GM19467 (cell line): ENCODE results near the gene AATK.
"Not testable (repeated sequence)": the region's sequence is repeated elsewhere in the genome, so short reads cannot be mapped to it uniquely, and the experiment has no call there.

ENCODE experiments used
- ATAC-seq: cut with Tn5 transposase; IDR thresholded peaks from one replicate; pipeline ENCODE4 v1.9.1; 2021; ENCODE audit warnings: mild to moderate bottlenecking, moderate library complexity; ENCODE audit not compliant: unreplicated experiment

AATK gene

DNA sequence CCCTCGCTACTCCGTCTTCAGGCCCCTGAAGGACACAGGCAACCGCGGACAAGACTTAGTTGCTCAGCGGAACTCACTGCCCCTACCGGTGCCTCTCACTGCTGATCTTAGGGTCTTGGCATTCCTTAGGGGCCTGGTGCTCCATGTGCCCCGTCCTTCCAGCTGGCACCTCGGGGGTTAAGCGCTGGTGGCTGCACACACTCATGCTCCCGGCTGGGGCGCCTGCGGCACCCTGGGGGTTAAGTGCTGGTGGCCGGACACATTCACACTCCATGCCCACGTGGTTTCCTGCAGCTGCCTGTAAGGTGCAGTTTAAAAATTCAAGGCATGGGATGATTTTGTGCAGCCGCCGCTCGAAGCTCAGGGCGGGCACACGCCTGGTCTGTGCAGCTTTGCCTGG is 86.0 kb downstream of the AATK start:
- no peak for ATAC-seq

DNA sequence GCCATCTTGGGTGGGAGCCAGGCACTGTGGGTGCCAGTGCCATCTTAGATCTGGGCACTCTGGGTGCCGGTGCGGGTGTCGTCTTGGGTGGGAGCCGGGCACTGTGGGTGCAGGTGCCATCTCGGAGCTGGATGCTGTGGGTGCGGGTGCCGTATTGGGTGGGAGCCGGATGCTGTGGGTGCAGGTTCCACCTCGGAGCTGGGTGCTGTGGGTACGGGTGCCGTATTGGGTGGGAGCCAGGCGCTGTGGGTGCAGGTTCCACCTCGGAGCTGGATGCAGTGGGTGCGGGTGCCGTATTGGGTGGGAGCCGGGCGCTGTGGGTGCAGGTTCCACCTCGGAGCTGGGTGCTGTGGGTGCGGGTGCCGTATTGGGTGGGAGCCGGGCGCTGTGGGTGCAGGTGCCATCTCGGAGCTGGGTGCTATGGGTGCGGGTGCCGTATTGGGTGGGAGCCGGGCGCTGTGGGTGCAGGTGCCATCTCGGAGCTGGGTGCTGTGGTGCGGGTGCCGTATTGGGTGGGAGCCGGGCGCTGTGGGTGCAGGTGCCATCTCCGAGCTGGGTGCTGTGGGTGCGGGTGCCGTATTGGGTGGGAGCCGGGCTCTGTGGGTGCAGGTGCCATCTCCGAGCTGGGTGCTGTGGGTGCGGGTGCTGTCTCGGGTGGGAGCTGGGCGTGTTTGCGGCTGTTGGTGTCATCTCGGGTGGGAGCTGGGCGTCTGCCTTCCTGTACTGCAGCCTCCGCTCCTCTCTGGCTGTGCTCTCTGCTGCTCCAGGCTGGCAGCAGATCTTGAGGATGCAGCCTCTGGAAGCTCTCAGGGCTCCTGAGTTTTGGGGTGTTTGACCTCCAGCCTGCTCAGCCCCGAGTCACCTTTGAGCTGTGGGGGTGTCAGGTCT is 87.8 kb downstream of the AATK start:
- ATAC-seq: not testable (repeated sequence)

DNA sequence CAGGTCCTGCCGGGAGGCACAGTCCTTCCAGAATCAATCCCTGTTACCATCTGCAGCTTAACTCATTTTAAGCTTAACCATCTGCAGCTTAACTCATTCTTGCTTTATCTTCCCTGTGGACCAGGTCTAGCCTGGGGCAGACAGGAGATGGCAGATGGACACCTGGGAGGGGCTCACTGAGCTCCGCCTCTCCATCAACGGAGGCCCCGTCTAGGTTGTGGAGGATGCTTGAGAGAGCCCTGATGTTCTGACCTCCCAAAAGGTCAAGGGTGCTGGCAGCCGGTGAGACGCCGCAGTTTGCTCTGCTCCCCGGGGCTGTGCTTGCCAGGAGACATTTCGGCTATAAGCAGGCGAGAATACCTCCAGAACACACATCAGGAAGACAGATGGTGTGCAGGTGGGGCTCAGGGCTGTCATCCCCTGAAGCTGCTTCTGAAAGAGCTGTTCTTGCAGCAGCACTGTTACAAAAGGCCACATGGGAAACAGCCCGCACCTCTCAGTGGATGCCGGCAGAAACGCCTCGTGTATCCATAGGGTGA is 89.8 kb downstream of the AATK start:
- ATAC-seq: no peak

DNA sequence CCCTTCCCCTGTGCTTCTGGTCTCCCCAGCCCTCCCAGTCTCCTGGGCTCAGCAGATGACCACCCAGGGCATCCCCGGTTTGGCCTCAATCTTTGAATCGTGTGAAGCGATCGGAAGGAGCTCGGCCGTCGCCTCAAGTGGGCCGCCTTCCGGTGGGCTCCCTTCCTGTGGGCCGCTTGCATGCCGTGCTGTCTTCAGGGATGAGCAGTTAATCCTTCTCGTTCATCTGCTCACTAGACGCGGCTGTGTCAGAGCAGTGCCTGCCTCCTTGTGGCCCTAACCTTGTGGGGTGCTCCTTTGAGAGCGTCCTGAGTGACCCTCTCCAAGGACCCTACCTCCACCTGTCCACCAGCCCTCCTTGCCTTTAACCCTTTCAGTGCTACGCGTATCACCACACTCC is 90.7 kb downstream of the AATK start:
- ATAC-seq: no peak

DNA sequence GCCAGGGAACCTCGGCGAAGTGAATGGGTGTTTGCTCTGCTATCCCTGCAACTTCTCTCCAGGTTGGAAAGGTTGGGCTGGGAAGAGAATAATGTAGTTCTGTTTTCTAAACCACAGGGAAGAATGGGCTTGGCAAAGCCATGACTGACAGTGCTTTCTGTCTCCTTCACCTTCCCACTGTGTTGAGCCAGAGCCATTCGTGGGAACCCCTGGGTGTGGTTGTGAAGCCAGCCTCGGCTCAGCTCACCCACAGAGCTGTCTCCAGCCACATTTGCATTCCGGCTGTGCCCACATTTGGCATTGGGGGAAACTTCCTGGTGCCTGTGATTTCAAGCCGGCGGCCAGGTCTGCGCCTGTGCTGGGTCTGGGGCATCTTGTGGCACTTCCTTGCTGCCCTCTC is 91.1 kb downstream of the AATK start:
- ATAC-seq: no peak

DNA sequence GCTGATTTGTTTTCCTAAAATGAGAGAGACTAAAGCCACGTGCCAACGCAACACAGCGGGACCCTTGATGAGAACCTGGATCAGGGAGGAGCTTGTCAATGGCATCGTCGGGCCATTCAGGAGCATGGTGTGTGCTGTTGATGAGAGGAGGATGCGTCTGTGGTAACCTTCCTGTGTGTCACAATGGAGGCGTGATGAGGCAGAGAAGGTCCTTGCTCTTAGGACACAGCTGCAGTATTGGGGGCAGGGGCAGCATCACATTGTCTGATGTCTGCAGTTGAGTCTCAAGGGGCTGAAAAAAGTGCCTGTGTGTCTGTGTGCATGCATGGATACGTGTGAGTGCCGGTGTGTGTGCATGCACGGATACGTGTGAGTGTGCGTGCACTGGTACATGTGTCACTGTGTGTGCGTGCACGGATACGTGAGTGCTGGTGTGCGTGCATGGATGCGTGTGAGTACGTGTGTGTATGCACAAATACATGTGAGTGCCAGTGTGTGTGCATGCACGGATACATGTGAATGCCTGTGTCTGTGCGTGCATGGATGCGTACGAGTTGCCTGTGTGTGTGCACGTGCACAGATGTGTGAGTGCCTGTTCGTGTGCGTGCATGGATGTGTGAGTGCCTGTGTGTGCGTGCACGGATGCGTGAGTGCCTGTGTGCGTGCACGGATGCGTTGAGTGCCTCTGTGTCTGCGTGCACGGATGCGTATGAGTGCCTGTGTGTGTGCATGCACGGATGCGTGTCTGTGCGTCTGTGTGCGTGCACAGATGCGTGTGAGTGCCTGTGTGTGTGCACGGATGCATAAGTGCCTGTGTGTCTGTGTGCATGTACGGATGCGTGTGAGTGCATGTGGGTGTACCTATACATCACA is 91.8 kb downstream of the AATK start:
- no peak for ATAC-seq

DNA sequence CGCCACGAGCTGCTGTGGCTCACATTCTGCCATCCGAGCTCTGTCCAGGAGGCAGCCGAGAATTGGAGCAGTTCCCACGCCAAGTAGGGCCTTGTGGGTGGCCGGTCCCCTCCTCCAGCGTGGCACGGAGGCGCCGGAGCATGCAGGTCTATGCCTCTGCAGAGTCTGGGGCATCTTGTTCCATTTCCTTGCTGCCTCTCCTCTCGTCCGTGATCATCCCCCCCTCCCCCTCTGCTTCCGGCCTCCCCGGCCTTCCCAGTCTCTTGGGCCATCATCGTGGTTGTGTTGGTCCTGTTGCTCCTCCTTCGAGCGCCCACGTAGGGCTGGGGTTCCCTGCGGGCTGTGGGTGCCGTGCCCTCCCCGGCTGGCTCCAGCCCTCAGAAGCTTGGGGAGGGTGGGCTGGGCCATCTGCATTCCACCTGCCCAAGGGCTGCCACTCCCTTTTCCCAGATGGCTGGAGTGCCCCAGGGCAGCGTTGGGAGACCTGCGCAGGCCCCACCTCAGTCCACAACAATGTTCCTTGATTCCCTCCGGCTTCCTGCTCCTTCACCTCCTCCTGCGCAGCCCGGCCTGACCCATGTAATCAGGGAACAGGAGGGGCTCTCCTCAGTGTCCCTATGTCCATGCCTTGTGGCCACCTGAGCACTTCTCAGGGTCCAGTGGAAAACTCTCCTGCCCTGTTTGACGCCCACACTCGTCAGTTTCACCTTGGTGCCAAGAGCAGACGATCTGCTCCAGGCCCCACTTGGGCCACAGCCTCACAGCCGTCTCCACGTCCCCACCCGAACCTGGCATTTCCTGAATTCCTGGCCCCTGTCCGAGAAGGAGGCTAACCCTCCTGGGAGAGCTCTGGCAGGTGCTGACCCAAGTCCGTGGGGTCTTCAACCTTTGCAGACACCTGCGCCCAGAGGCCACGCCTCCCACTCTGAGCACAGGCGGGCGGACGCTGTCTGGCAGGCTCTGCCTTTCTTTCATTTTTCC is 94.0 kb downstream of the AATK start:
- no peak for ATAC-seq

DNA sequence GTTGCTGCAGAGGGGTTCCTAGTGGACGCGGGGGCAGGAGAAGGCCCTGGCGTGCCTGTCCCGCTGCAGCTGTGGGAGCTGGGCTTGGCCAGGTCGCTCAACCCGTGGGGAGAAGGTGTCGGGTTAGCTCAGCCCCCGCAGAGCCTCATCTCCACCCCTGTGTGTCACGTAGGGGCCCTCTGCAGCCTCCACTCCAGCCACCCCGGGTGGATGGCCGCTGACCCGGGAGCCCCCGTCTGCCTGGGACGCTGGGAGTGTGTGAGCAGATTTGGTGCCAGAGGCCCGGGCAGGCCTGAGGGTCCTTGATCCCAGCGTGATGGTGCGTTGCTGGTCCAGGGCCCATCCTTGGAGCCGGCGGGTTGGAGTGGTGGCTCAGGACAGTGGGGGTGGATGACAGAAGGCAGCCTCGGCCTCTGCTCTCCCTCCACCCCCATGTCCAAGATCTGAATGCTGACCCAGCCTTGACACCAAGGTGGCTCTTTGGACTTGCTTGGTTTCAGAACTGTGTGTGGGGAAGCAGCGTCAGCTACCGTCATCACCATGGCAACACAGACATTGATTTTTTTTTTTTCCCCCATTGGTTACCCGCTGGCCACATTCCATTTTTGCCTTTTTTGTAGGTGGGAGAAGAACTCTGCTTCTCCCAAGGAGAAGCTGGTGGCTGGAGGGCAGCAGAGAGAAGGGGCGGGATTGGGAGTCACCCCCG is 95.3 kb downstream of the AATK start:
- no peak for ATAC-seq

DNA sequence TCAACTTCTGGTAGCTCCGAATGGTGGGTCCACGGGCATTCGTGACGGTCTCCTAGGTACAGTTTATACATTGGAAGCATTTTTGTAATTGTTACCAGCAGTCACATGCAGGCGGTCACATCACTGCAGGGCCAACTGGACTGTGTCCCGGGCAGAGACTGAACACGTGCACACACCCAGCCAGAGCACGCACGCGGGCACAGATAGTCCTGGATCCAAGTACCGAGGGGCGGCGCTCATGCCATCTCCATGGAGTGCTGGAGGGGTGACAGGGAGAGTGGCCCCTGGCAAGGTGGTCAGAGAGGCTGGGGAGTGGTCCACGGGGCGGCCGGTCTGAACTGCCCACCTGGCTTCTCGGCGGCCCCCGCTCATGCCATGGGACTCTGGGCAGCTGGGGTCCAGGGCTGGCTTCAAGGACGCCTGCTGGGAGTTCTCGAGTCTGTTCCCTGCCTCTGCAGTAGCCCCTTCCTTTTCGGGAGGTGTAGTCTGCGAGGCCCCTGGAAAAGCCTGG is 96.8 kb downstream of the AATK start:
- ATAC-seq: no peak

DNA sequence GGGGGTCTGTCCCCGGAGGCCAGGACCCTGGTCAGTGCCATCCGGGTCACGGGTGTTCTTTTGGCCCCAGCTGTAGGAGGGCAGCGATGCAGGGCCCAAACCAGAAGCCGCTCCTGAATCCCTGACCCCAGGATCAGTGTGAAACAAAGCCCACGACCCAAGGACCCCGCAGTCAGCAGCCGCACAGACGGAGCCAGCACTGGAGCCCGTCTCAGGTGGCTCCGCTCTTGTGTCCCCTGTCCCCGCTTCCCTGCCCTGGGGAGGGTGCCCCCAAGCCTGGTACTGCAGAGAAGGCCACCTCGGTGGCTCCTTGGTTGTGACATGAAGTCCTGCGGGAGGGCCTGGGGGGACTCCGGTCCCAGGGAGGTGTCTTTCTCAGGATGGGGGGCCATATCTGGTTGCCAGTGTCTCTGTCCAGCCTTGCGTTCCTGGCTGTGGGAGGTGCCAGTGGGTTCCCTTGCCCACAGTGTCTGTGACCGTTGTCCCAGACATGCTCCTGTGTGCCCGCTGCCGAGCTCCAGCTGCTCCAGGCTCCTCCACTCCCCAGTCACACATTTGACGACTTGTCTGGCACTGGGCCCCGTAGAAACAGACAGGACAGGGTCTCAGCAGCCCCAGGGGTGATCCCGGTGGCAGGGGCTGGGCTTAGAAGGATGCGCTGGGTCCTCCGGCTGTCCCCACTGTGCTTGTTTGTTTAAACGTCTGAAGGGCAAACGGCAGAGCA is 97.4 kb downstream of the AATK start:
- ATAC-seq: no peak

DNA sequence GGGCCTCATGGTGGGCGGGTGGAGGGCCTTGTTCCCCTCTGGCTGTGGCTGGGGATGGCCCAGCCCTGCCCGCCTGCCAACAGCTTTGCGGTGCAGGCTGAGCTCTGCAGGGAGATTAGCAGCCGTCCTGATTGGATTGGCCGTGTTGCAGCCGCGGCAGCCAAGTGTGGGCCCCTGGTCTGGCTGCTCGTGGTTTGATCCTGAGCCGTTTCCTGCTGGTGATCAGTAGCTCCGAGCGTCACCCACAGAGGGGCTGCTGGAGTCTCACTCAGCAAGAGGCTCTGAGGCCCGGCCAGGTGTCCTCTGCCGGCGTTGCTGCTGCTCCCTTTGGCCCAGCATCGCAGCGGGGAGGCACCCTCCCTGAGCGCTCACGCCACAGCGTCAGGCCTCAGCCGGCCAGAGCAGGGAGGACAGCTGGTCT is 98.6 kb downstream of the AATK start:
- no peak for ATAC-seq
